Ishikawa (cell line): ENCODE measurements around the gene KLKB1.

Experiments used
- CREB1 ChIP-seq: IDR thresholded peaks from 2 replicates; pipeline ENCODE4 v1.6.1; 2012; ENCODE audit warnings: low read depth
- EP300 ChIP-seq: IDR thresholded peaks from 2 replicates; pipeline ENCODE4 v1.6.1; 2012; ENCODE audit warnings: borderline replicate concordance
- REST ChIP-seq: IDR thresholded peaks from 2 replicates; pipeline ENCODE4 v1.6.1; 2012; ENCODE audit warnings: low read depth, mild to moderate bottlenecking
- TCF12 ChIP-seq: IDR thresholded peaks from 2 replicates; pipeline ENCODE4 v1.6.1; 2012; ENCODE audit warnings: low read depth
- YY1 ChIP-seq: IDR thresholded peaks from 2 replicates; pipeline ENCODE4 v1.6.1; 2012; ENCODE audit warnings: low read depth
- TF ChIP-seq, protein P1 (sequence below): IDR thresholded peaks from 2 replicates; pipeline ENCODE4 v1.6.1; 2012

DNA sequence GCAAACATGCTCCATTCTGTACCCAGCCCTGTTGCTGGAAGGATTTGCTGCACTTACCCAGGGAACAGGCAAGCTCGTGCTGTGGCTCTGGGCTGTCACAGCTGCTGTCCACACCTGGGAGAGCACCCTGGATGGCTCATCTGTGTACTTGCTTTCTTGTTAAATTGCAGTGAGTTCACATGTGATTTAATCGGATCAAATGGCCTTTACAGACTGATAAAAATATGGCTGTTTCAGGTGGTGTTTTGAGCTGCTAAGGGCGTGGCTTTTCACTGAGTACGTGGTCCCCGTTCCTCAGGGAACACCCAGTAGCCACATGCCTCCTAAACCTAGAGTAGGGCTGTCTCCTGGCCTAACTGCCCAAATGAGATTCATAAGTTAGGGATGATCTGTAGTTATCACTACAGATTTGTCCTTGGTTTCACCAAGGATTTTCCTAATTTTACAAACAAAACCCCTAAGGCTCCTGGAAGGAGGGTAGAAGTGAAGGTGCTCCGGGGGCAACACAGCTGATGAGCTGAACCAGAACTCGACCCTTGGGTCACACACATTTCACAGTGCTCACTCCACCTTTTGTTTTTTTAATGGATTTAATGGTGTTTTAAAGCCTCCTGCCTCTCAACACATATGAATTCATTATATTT, 13.7 kb downstream of the KLKB1 start:
- TF ChIP-seq TCF12 (no peak), CREB1 (no peak), YY1 (no peak), EP300 (no peak), REST (no peak)
- TF ChIP-seq, protein P1, sequence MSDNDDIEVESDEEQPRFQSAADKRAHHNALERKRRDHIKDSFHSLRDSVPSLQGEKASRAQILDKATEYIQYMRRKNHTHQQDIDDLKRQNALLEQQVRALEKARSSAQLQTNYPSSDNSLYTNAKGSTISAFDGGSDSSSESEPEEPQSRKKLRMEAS, result no peak
